ENCODE measurements around the gene MARCKS. TPM values are rescaled to one million over a fixed set of nuclear protein-coding genes. Genes with fewer than 3 reads are reported as not detected.

Gene MARCKS
- total and polyA plus RNA-seq, 2 donors (not counting 3 experiments of a cell fraction or from before 2014, with no cell fraction given): 59.5 to 315 TPM

DNA sequence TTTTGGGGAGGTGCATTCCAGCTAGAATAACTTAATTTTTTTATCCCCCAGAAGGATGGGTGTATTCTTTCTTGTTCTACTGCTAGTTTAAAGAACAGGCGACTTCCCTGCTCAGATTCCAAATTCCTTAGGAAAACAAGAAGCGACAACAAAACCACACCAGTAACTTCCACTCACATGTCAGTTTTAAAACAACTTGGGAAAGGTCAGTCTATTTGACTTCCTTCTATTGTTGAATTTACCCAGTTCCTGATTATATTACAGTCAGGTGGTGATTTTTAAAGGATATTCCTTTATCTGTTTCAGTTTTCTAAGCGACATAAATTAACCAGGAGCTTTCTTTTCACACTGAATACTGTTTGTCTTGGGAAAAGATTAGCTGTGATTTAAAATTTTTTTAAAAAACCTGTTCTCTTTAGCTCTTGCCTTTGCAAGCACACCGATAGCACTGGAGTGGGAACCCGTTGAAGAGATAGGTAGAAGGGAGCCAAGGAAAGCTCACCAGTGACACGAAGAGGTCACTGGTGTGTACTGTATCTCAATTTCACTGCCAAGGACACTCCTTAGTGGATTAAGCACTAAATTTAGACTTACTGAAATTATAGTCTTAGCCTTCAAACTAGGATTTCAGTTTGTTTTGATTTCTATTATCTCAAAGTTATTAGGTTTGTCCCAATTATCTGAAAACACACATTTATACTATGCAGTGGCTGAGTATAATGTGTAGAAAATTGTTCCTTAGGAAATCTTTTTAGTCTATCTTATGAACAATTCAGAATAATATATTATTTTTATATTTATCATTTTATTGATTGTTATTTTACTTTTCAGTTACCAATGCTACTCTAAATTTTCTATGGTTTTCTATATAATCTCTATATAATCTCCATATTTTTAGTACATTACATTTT, 22.3 kb downstream of the MARCKS start:
- peak overlapping the region; percentile 96 for H3K4me2 ChIP-seq (ENCODE audit: insufficient read depth, low read length)
- DNase-seq (ENCODE audit: low read depth, low spot score): peak; percentile 91
- CTCF ChIA-PET: interaction anchor here (0.6 to 2.3 kb wide), 60 partner anchors 9 to 1558 kb away, joined by 3 to 58 read pairs (median 4); no protein-coding TSS in a partner anchor

More for the DNA sequence above, 22.3 kb downstream of the MARCKS start:
- POLR2A ChIA-PET: no interaction called here
- Histone ChIP-seq H3K9me1 (replicated peaks; ENCODE audit: control insufficient read depth, extremely low read depth, insufficient read depth, low read length) (no peaks in the 10 kb centered on the region), H4K20me1 (replicated peaks; ENCODE audit: control insufficient read depth, extremely low read depth, insufficient read depth, low read length) (no peaks in the 10 kb centered on the region), H3K36me3 (ENCODE audit: control insufficient read depth in 2 of 2, extremely low read depth in 1 of 2, insufficient read depth in 2 of 2, low read length in 2 of 2) (no peaks in the 10 kb centered on the region), H3K27me3 (ENCODE audit: control insufficient read depth in 2 of 2, insufficient read depth in 2 of 2, low read length in 2 of 2) (no peaks in the 10 kb centered on the region), H3K4me1 (ENCODE audit: control insufficient read depth, extremely low read depth, insufficient read depth, low read length) (peaks cover 9% of the 10 kb centered on the region), H3K79me2 (ENCODE audit: control insufficient read depth, insufficient read depth, low read length) (no peaks in the 10 kb centered on the region), H3K9me3 (replicated peaks; ENCODE audit: control insufficient read depth, insufficient read depth, low read length) (no peaks in the 10 kb centered on the region), H3K4me3 (replicated peaks in 1 of 3; ENCODE audit: insufficient read depth in 1 of 3, low read depth in 1 of 3, low read length in 3 of 3) (peak overlapping the region in 1 of 3 experiments; percentile 69), H3K9ac (replicated peaks; ENCODE audit: extremely low read depth, insufficient read depth, low read length) (peak overlapping the region; percentile 48), H2AFZ (ENCODE audit: low read depth, low read length) (peak overlapping the region; percentile 44), H3K27ac (ENCODE audit: insufficient read depth, low read depth, low read length) (peak overlapping the region; percentile 63)
- TF ChIP-seq GATA2 (IDR thresholded peaks at IDR 0.05; ENCODE audit: insufficient read depth, insufficient read length, low read depth, low read length) (peak; percentile 12), EZH2 (IDR thresholded peaks at IDR 0.05; ENCODE audit: borderline replicate concordance, low read depth, low read length, severe bottlenecking) (no peak)
- TF ChIP-seq, protein P1, sequence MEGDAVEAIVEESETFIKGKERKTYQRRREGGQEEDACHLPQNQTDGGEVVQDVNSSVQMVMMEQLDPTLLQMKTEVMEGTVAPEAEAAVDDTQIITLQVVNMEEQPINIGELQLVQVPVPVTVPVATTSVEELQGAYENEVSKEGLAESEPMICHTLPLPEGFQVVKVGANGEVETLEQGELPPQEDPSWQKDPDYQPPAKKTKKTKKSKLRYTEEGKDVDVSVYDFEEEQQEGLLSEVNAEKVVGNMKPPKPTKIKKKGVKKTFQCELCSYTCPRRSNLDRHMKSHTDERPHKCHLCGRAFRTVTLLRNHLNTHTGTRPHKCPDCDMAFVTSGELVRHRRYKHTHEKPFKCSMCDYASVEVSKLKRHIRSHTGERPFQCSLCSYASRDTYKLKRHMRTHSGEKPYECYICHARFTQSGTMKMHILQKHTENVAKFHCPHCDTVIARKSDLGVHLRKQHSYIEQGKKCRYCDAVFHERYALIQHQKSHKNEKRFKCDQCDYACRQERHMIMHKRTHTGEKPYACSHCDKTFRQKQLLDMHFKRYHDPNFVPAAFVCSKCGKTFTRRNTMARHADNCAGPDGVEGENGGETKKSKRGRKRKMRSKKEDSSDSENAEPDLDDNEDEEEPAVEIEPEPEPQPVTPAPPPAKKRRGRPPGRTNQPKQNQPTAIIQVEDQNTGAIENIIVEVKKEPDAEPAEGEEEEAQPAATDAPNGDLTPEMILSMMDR (IDR thresholded peaks at IDR 0.05; ENCODE audit: extremely low read depth in 1 of 2, insufficient read depth in 1 of 2, low read depth in 1 of 2, low read length in 2 of 2): peak; percentile 68
- intact Hi-C loops (cut with micrococcal nuclease) (loop anchor here (1.0 to 5.0 kb wide), 8 partner anchors 20 to 1099 kb away; no protein-coding TSS in a partner anchor), dilution Hi-C loops (cut with MboI; ENCODE audit: extremely low pct_ligation_motif_present, low sequenced_read_pairs) (no loop called here)
- no TSS peak for BruUV-seq (replicated peaks)
- peak; percentile 68 for FAIRE-seq

Data from endothelial cell of umbilical vein (primary cell).